Eye (tissue), 1 donor: ENCODE data around the gene GALNT15.

Source experiments
- DNase-seq: peaks from one replicate; pipeline ENCODE4 v3.0.0-alpha.2; 2015

The GALNT15 gene

DNA sequence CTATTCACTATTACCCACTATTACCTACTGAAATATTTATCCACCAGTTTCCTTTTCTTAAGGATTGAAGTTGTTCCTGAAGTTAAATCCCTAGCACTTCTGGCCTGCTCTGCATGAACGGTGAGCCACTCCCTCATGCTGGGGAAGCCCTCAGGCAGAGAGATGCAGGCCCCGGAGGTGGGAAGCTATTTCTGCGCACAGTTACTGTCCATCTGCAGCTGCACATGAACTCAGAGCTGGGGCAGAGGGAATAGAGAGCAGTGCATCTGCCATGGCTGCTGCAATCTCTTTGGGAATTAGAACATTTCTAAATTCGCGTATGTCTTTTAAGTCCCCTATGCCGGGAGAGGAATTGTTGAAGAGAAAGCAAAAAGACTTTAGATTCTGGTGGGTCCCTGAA, 6.3 kb upstream of the GALNT15 start:
- no peak for DNase-seq

GRCh38 chr3:16171009-16171408, 3.5 kb upstream of the GALNT15 start:
- no peak for DNase-seq

DNA sequence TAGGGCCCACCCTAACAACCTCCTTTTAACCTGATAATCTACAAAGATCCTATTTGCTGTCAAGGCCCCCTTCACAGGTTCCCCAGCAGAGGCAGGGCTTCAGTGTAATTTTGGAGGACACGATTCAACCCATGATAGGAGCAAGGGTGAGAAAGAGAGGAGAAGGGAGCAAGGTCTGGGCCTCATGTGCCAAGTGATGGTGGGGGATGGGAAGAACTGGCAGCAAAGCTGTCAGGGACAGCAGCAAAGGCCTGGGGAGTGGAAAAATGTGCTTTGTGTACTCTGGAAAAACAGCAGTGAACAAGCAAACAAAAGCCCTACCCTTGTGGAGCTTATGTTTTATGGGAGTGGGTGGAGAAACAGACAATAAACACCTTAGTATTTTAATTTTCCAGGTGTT, 2.7 kb upstream of the GALNT15 start:
- DNase-seq, result no peak

- no peak for DNase-seq
Observed at GRCh38 chr3:16173283-16174025, 1.0 kb upstream of the GALNT15 start.

- DNase-seq, result no peak
Observed at GRCh38 chr3:16174026-16174355, 489 bp upstream of the GALNT15 start.

DNA sequence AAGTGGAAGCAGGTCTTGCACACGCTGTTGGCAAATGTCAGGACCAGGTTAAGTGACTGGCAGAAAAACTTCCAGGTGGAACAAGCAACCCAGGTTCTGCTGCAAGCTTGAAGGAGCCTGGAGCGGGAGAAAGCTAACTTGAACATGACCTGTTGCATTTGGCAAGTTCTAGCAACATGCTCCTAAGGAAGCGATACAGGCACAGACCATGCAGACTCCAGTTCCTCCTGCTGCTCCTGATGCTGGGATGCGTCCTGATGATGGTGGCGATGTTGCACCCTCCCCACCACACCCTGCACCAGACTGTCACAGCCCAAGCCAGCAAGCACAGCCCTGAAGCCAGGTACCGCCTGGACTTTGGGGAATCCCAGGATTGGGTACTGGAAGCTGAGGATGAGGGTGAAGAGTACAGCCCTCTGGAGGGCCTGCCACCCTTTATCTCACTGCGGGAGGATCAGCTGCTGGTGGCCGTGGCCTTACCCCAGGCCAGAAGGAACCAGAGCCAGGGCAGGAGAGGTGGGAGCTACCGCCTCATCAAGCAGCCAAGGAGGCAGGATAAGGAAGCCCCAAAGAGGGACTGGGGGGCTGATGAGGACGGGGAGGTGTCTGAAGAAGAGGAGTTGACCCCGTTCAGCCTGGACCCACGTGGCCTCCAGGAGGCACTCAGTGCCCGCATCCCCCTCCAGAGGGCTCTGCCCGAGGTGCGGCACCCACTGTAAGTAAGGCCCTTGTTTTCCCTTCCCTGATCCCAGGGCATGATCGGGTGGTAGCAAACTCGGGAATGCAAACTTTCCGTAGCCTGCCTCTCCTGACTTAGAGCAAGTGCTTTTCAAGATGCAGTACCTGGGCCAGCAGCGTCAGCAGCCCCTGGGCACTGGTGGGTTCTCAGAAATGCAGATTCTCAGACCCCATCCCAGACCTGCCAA, 759 bp downstream of the GALNT15 start:
- DNase-seq, result no peak

DNA sequence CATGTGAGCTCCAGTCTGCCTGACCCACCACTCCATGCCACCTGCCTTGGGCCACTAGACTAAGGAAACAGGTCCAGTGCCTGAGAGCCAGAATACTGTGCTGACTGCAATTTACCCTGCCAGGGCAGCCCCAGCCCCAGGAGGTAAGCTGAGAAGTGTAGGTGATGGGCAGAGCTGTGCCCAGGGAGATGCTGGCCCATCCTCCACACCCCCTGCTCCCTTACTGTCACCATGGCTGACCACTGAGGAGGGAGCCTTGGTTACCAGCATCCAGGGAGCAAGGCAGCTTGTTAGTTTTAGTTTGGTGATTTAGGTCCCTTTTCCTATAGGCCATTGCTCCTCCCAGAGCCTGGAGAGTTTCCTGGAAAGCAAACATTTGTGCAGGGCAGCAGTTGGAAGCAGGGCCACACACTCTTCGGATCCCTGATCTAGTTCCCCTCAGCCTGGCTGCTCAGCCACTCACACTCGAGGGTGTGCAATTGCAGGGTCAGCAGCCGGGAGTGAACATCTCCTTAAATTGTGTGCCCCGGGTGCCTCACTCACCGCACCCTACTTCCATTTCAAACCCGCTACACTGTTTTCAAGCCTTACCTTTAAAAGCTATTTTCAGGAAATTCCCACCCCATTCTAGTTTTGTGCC, 2.0 kb downstream of the GALNT15 start:
- no peak for DNase-seq

- no peak for DNase-seq
Observed at GRCh38 chr3:16177382-16177781, 2.9 kb downstream of the GALNT15 start.

- DNase-seq, result peak; percentile 92
Observed at GRCh38 chr3:16177962-16178627, 3.6 kb downstream of the GALNT15 start.

DNA sequence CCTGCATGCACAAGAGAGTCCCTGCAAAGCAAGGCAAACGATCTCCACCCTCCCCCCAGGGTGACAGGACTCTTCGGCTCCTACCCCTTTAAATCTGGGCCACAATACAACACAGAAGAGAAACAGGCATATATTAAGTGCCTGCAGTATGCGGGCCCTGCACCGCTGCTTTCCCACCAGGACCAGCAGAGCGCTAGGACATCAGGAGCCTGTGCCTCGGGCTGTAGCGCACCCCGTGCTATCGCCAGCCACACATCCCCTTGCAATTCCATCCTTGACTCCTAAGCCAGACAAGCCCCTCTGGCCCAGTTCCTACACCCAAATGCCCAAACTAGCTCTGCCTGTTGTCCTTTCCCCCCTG, 4.1 kb downstream of the GALNT15 start:
- DNase-seq, result no peak

- DNase-seq, result no peak
Observed at GRCh38 chr3:16179261-16179660, 4.8 kb downstream of the GALNT15 start.

- no peak for DNase-seq
Observed at GRCh38 chr3:16179771-16180736, 5.6 kb downstream of the GALNT15 start.

DNA sequence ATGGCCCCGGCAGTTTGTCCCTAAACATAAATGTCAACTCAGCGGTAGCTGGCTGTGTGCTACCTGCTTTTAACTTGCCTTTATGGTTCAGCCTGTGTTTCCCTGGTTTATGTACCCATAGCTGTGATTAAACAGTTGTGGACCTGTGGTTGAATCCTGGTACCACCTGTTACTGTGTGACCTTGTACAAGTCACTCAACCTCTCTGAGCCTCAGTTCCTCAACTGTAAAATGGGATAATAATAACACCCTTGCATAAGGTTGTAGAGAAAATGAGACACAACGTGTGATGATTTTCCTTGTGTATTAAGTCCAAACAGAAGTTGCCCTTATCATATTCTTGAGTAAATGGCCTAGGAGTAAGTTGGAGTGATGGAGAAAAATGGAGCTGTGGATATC, 6.3 kb downstream of the GALNT15 start:
- no peak for DNase-seq

DNA sequence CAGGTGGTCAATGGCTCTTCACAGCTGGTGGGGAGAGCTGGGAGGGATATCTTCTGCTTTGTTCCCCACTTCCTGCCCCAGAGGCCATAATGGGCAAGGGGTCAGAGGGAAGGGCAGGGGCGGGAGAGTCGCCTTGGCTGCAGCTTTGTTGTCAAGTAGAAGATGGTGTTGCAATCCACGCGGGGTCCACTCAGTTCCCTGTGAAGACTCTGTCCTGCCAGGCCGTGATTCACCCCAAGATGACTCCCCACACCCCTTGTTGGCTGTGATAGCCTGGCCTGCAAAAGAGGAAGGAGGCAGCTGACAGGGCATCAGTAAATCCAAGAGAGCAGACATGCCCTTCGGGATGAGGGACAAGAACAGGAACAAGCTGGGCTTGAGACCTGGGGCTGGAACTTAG, 6.9 kb downstream of the GALNT15 start:
- DNase-seq, result no peak

GRCh38 chr3:16182183-16182582, 7.7 kb downstream of the GALNT15 start:
- no peak for DNase-seq

DNA sequence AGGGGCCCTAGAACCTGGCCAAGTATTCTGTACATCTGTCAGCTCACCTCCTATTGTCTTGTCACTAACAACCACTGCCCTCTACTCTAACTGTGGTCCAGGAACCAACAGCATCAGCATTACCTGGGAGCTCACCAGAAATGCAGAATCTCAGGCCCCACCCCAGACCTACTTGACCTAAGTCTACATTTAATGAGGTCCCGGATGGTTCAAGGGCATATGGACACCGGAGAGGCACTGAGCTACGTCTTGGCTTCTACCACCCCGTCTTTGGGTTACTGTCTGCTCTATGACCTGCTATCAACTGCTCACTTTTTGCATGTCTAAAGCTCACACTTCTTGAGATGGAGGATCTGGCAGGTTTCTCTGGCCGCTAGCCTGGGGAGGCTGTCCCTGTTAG, 8.1 kb downstream of the GALNT15 start:
- no peak for DNase-seq

- DNase-seq, result no peak
Observed at GRCh38 chr3:16183082-16183481, 8.6 kb downstream of the GALNT15 start.

DNA sequence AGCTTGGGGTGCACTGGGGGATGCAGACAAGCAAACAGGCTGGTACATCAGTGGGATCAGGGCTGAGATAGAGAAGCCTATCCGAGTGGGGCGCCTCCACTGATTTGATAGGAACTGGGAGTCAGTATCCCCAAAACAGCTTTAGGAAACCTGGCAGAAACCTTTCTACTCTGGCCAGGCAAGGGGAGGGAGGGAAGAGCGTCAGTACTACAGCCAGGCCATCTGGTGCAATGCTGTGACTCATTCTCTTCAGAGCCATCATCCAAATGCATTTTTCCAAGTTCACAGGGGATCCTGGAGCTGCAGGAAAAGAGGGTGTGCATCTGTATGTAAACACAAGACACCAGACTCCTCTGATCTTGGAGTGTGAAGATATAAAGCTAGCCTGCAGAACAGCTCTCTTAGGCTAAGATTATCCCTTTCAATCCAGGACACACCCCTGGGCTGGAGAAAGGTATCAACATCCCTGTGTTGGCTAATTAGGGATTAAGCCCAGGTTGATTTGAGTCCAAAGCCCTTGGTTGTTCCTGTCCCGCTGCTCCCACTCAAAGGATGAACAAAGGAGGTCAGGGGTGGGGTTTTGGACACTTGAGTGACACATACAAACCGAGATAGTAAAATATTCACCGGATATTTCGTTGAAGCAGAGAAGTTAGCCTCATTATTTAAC, 9.3 kb downstream of the GALNT15 start:
- no peak for DNase-seq

GRCh38 chr3:16186086-16186485, 11.6 kb downstream of the GALNT15 start:
- no peak for DNase-seq

- no peak for DNase-seq
Observed at GRCh38 chr3:16186565-16186964, 12.1 kb downstream of the GALNT15 start.

DNA sequence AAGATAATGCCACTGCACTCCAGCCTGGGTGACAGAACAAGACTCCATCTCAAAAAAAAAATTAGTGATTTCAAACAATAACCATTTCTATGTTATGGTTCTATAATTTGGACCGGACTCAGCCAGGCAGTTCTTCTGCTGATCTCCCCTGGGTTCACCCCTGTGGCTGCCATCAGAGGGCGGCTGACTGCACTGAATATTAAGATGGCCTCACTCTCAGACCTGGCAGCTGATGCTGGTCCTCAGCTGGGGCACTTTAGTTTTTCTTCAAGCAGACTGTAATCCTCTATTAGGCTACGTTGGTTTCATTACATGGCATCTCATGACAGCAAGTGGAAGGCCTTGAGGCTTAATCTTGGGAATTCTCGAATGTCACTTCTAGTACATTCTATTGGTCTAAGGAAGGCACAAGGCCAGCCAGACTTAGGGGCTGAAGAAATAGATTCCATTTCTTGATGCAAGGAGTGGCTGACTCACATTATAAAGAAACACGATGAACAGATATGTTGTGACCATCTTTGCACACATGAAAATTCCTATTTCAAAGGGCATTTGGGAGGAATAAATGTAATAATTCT, 12.8 kb downstream of the GALNT15 start:
- DNase-seq, result no peak
